Astrocyte (in vitro differentiated cells and primary cell): ENCODE results near the gene CNKSR2. TPM values are rescaled to one million over a fixed set of nuclear protein-coding genes. Genes with fewer than 3 reads are reported as not detected.
A peak's percentile ranks its signal among the peaks of the same experiment; 100 is the strongest.

Experiments
- DNase-seq: peaks from one replicate; pipeline ENCODE4 v3.0.0-alpha.2; 2010; ENCODE audit warnings: low read depth
- FAIRE-seq: peaks from 2 replicates; lab custom pipeline; 2011; peaks lifted over from hg19 to GRCh38; lab: Jason Lieb, UNC
- H2AFZ ChIP-seq: 2 replicates; pipeline ENCODE4 v1.6.0; 2012; ENCODE audit warnings: low read depth, low read length, inconsistent platforms
- H3K27ac ChIP-seq: 2 replicates; pipeline ENCODE4 v1.5.1; 2011; ENCODE audit warnings: low read depth, low read length, inconsistent platforms
- H3K27me3 ChIP-seq: 2 replicates; pipeline ENCODE4 v1.6.0; 2011; ENCODE audit warnings: low read length, inconsistent platforms; ENCODE audit not compliant: insufficient read depth
- H3K36me3 ChIP-seq: 2 replicates; pipeline ENCODE4 v1.5.1; 2011; ENCODE audit warnings: low read length, inconsistent platforms; ENCODE audit not compliant: insufficient read depth
- H3K4me1 ChIP-seq: 2 replicates; pipeline ENCODE4 v1.5.1; 2011; ENCODE audit warnings: low read length, inconsistent platforms; ENCODE audit not compliant: insufficient read depth
- H3K4me2 ChIP-seq: 2 replicates; pipeline ENCODE4 v1.6.0; 2012; ENCODE audit warnings: low read length, inconsistent platforms
- H3K4me3 ChIP-seq: 2 replicates; pipeline ENCODE4 v1.5.1; 2011; ENCODE audit warnings: low read depth, mild to moderate bottlenecking, low read length, inconsistent platforms; ENCODE audit not compliant: insufficient read depth
- H3K79me2 ChIP-seq: 2 replicates; pipeline ENCODE4 v1.6.0; 2012; ENCODE audit warnings: mild to moderate bottlenecking, low read length, inconsistent platforms; ENCODE audit not compliant: insufficient read depth
- H3K9ac ChIP-seq: 2 replicates; pipeline ENCODE4 v1.6.0; 2012; ENCODE audit warnings: mild to moderate bottlenecking, low read length, inconsistent platforms
- H3K9me3 ChIP-seq: 2 replicates; pipeline ENCODE4 v1.5.1; 2012; ENCODE audit warnings: low read depth, mild to moderate bottlenecking, low read length, inconsistent platforms; ENCODE audit not compliant: insufficient read depth
- H4K20me1 ChIP-seq: 2 replicates; pipeline ENCODE4 v1.6.0; 2012; ENCODE audit warnings: low read length, inconsistent platforms; ENCODE audit not compliant: insufficient read depth
- H3K27ac Mint-ChIP-seq: one replicate; pipeline ENCODE4 v1.8.0; 2021; ENCODE audit warnings: mild to moderate bottlenecking, mixed read lengths; ENCODE audit not compliant: unreplicated experiment
- H3K27me3 Mint-ChIP-seq: one replicate; pipeline ENCODE4 v1.8.0; 2021; ENCODE audit warnings: low read depth, mixed read lengths; ENCODE audit not compliant: unreplicated experiment
- H3K36me3 Mint-ChIP-seq: one replicate; pipeline ENCODE4 v1.8.0; 2021; ENCODE audit warnings: low read depth, mixed read lengths; ENCODE audit not compliant: unreplicated experiment
- H3K4me1 Mint-ChIP-seq: one replicate; pipeline ENCODE4 v1.8.0; 2021; ENCODE audit warnings: low read depth, mixed read lengths; ENCODE audit not compliant: unreplicated experiment
- H3K4me3 Mint-ChIP-seq: one replicate; pipeline ENCODE4 v1.8.0; 2021; ENCODE audit warnings: mild to moderate bottlenecking, moderate library complexity, mixed read lengths; ENCODE audit not compliant: unreplicated experiment
- H3K9me3 Mint-ChIP-seq: one replicate; pipeline ENCODE4 v1.8.0; 2021; ENCODE audit warnings: mild to moderate bottlenecking, mixed read lengths; ENCODE audit not compliant: unreplicated experiment
- CTCF ChIP-seq: IDR thresholded peaks from 2 replicates; pipeline ENCODE4 v1.5.1; 2011; ENCODE audit warnings: low read depth, mild to moderate bottlenecking, inconsistent platforms, low read length, moderate library complexity; ENCODE audit not compliant: insufficient read depth
- EZH2 ChIP-seq: IDR thresholded peaks from 2 replicates; pipeline ENCODE4 v1.6.1; 2012; ENCODE audit warnings: mild to moderate bottlenecking, low read length, inconsistent platforms; ENCODE audit not compliant: insufficient read depth
- total RNA-seq: library from RNA; stranded (reverse); gene quantifications from 2 replicates; pipeline ENCODE4 v1.2.1, GENCODE V29; 2021

CNKSR2 gene
- total RNA-seq, 1 donor from 2014 or later = 4.1 TPM

- Histone ChIP-seq H3K9ac (no peak overlapping the region), H3K36me3 (no peaks in the 10 kb centered on the region), H4K20me1 (no peaks in the 10 kb centered on the region), H3K4me1 (no peaks in the 10 kb centered on the region), H2AFZ (no peak overlapping the region), H3K4me3 (no peak overlapping the region), H3K79me2 (no peaks in the 10 kb centered on the region), H3K27me3 (no peaks in the 10 kb centered on the region), H3K9me3 (no peaks in the 10 kb centered on the region), H3K27ac (no peak overlapping the region), H3K4me2 (no peak overlapping the region)
- TF ChIP-seq CTCF = no peak
- no peak for TF ChIP-seq EZH2
- Mint-ChIP-seq H3K4me1 (peaks cover 4% of the 10 kb centered on the region), H3K4me3 (no peak overlapping the region), H3K9me3 (no peaks in the 10 kb centered on the region), H3K27ac (no peak overlapping the region), H3K36me3 (no peaks in the 10 kb centered on the region), H3K27me3 (no peaks in the 10 kb centered on the region)
- DNase-seq = no peak
- FAIRE-seq = peak; percentile 23
These were observed 292.0 kb downstream of the CNKSR2 start for GRCh38 chrX:21666252-21666651.

GRCh38 chrX:21666679-21667078 lies 292.5 kb downstream of the CNKSR2 start:
- no peak overlapping the region for H2AFZ ChIP-seq
- no peaks in the 10 kb centered on the region for H3K9me3 ChIP-seq
- Mint-ChIP-seq H3K4me3 (no peak overlapping the region), H3K9me3 (no peaks in the 10 kb centered on the region), H3K4me1 (peaks cover 4% of the 10 kb centered on the region), H3K27me3 (no peaks in the 10 kb centered on the region), H3K27ac (no peak overlapping the region), H3K36me3 (no peaks in the 10 kb centered on the region)
- FAIRE-seq (peak; percentile 69), DNase-seq (peak; percentile 30)
- TF ChIP-seq CTCF = no peak
- TF ChIP-seq EZH2 = no peak
- H3K4me1 ChIP-seq = no peaks in the 10 kb centered on the region
- H3K36me3 ChIP-seq = no peaks in the 10 kb centered on the region
- H4K20me1 ChIP-seq = no peaks in the 10 kb centered on the region
- no peak overlapping the region for H3K4me2 ChIP-seq
- H3K27ac ChIP-seq = no peak overlapping the region
- H3K79me2 ChIP-seq = no peaks in the 10 kb centered on the region
- H3K9ac ChIP-seq = no peak overlapping the region
- H3K4me3 ChIP-seq = no peak overlapping the region
- H3K27me3 ChIP-seq = no peaks in the 10 kb centered on the region

GRCh38 chrX:21674430-21675186 lies 300.4 kb downstream of the CNKSR2 start:
- Mint-ChIP-seq H3K27ac (no peak overlapping the region), H3K36me3 (no peaks in the 10 kb centered on the region), H3K4me3 (no peak overlapping the region), H3K4me1 (no peaks in the 10 kb centered on the region), H3K27me3 (no peaks in the 10 kb centered on the region), H3K9me3 (no peaks in the 10 kb centered on the region)
- H2AFZ ChIP-seq = no peak overlapping the region
- no peaks in the 10 kb centered on the region for H4K20me1 ChIP-seq
- no peak overlapping the region for H3K4me3 ChIP-seq
- H3K79me2 ChIP-seq = no peaks in the 10 kb centered on the region
- no peaks in the 10 kb centered on the region for H3K36me3 ChIP-seq
- TF ChIP-seq EZH2 (no peak), CTCF (no peak)
- no peaks in the 10 kb centered on the region for H3K9me3 ChIP-seq
- DNase-seq (no peak), FAIRE-seq (peak; percentile 13)
- no peaks in the 10 kb centered on the region for H3K4me1 ChIP-seq
- no peak overlapping the region for H3K27ac ChIP-seq
- no peak overlapping the region for H3K9ac ChIP-seq
- H3K27me3 ChIP-seq = no peaks in the 10 kb centered on the region
- no peak overlapping the region for H3K4me2 ChIP-seq
